ENCODE measurements around the gene BCL7B.
"Not testable (repeated sequence)": the region's sequence is repeated elsewhere in the genome, so short reads cannot be mapped to it uniquely, and the experiment has no call there.

Gene BCL7B

GRCh38 chr7:73504920-73505319 lies 52.6 kb downstream of the BCL7B start:
- Histone ChIP-seq H3K27ac (ENCODE audit: low read depth, low read length) (no peak overlapping the region), H3K4me3 (ENCODE audit: low read depth in 1 of 5, low read length in 5 of 5) (no peak overlapping the region), H3K4me1 (ENCODE audit: control insufficient read depth in 5 of 5, insufficient read depth in 5 of 5, low read length in 5 of 5) (no peaks in the 10 kb centered on the region), H3K27me3 (ENCODE audit: control insufficient read depth in 5 of 5, insufficient read depth in 4 of 5, low read length in 5 of 5) (no peaks in the 10 kb centered on the region), H3K9me3 (ENCODE audit: control insufficient read depth in 5 of 5, low read length in 5 of 5) (no peaks in the 10 kb centered on the region), H3K9ac (ENCODE audit: low read length in 5 of 5) (no peak overlapping the region), H3K36me3 (ENCODE audit: control insufficient read depth in 5 of 5, insufficient read depth in 5 of 5, low read length in 5 of 5) (peaks cover 28 to 90% (median 72%) of the 10 kb centered on the region in 5 donors)

GRCh38 chr7:73504017-73504416 lies 53.5 kb downstream of the BCL7B start:
- Histone ChIP-seq H3K36me3 (ENCODE audit: control insufficient read depth in 5 of 5, insufficient read depth in 5 of 5, low read length in 5 of 5) (peaks cover 30 to 90% (median 74%) of the 10 kb centered on the region in 5 donors), H3K4me3 (ENCODE audit: low read depth in 1 of 5, low read length in 5 of 5) (no peak overlapping the region), H3K27ac (ENCODE audit: low read depth, low read length) (no peak overlapping the region), H3K9me3 (ENCODE audit: control insufficient read depth in 5 of 5, low read length in 5 of 5) (no peaks in the 10 kb centered on the region), H3K4me1 (ENCODE audit: control insufficient read depth in 5 of 5, insufficient read depth in 5 of 5, low read length in 5 of 5) (peaks cover 0 to 7% (median 3%) of the 10 kb centered on the region in 5 donors), H3K9ac (ENCODE audit: low read length in 5 of 5) (no peak overlapping the region), H3K27me3 (ENCODE audit: control insufficient read depth in 5 of 5, insufficient read depth in 4 of 5, low read length in 5 of 5) (no peaks in the 10 kb centered on the region)

GRCh38 chr7:73503229-73503628 lies 54.3 kb downstream of the BCL7B start:
- peaks cover 35 to 90% (median 77%) of the 10 kb centered on the region in 5 donors for H3K36me3 ChIP-seq (ENCODE audit: control insufficient read depth in 5 of 5, insufficient read depth in 5 of 5, low read length in 5 of 5)
- H3K27ac ChIP-seq (ENCODE audit: low read depth, low read length) = no peak overlapping the region
- no peak overlapping the region for H3K9ac ChIP-seq (ENCODE audit: low read length in 5 of 5)
- H3K27me3 ChIP-seq (ENCODE audit: control insufficient read depth in 5 of 5, insufficient read depth in 4 of 5, low read length in 5 of 5) = no peaks in the 10 kb centered on the region
- no peaks in the 10 kb centered on the region for H3K9me3 ChIP-seq (ENCODE audit: control insufficient read depth in 5 of 5, low read length in 5 of 5)
- H3K4me3 ChIP-seq (ENCODE audit: low read depth in 1 of 5, low read length in 5 of 5) = no peak overlapping the region
- peaks cover 0 to 11% (median 3%) of the 10 kb centered on the region in 5 donors for H3K4me1 ChIP-seq (ENCODE audit: control insufficient read depth in 5 of 5, insufficient read depth in 5 of 5, low read length in 5 of 5)

GRCh38 chr7:73496626-73497025 lies 60.9 kb downstream of the BCL7B start:
- H3K27ac ChIP-seq (ENCODE audit: low read depth, low read length) = no peak overlapping the region
- H3K27me3 ChIP-seq (ENCODE audit: control insufficient read depth in 5 of 5, insufficient read depth in 4 of 5, low read length in 5 of 5) = no peaks in the 10 kb centered on the region
- H3K36me3 ChIP-seq (ENCODE audit: control insufficient read depth in 5 of 5, insufficient read depth in 5 of 5, low read length in 5 of 5) = peaks cover 37 to 93% (median 82%) of the 10 kb centered on the region in 5 donors
- peaks cover 0 to 11% (median 3%) of the 10 kb centered on the region in 5 donors for H3K4me1 ChIP-seq (ENCODE audit: control insufficient read depth in 5 of 5, insufficient read depth in 5 of 5, low read length in 5 of 5)
- H3K9me3 ChIP-seq (ENCODE audit: control insufficient read depth in 5 of 5, low read length in 5 of 5) = no peaks in the 10 kb centered on the region
- H3K9ac ChIP-seq (ENCODE audit: low read length in 5 of 5) = no peak overlapping the region
- no peak overlapping the region for H3K4me3 ChIP-seq (ENCODE audit: low read depth in 1 of 5, low read length in 5 of 5)

- not testable (repeated sequence) for H3K4me3 ChIP-seq (ENCODE audit: low read depth in 1 of 5, low read length in 5 of 5); H3K9ac ChIP-seq (ENCODE audit: low read length in 5 of 5); H3K27me3 ChIP-seq (ENCODE audit: control insufficient read depth in 5 of 5, insufficient read depth in 4 of 5, low read length in 5 of 5); H3K27ac ChIP-seq (ENCODE audit: low read depth, low read length); H3K9me3 ChIP-seq (ENCODE audit: control insufficient read depth in 5 of 5, low read length in 5 of 5)
- peaks cover 0 to 11% (median 3%) of the 10 kb centered on the region in 5 donors for H3K4me1 ChIP-seq (ENCODE audit: control insufficient read depth in 5 of 5, insufficient read depth in 5 of 5, low read length in 5 of 5)
- H3K36me3 ChIP-seq (ENCODE audit: control insufficient read depth in 5 of 5, insufficient read depth in 5 of 5, low read length in 5 of 5) = peaks cover 34 to 94% (median 84%) of the 10 kb centered on the region in 5 donors
Observed at GRCh38 chr7:73495507-73495906, 62.0 kb downstream of the BCL7B start.

GRCh38 chr7:73489976-73490375 lies 67.5 kb downstream of the BCL7B start:
- Histone ChIP-seq H3K9me3 (ENCODE audit: control insufficient read depth in 5 of 5, low read length in 5 of 5) (no peaks in the 10 kb centered on the region), H3K27me3 (ENCODE audit: control insufficient read depth in 5 of 5, insufficient read depth in 4 of 5, low read length in 5 of 5) (no peaks in the 10 kb centered on the region), H3K36me3 (ENCODE audit: control insufficient read depth in 5 of 5, insufficient read depth in 5 of 5, low read length in 5 of 5) (peaks cover 37 to 85% (median 70%) of the 10 kb centered on the region in 5 donors), H3K4me3 (ENCODE audit: low read depth in 1 of 5, low read length in 5 of 5) (no peak overlapping the region), H3K9ac (ENCODE audit: low read length in 5 of 5) (no peak overlapping the region), H3K27ac (ENCODE audit: low read depth, low read length) (no peak overlapping the region), H3K4me1 (ENCODE audit: control insufficient read depth in 5 of 5, insufficient read depth in 5 of 5, low read length in 5 of 5) (no peaks in the 10 kb centered on the region)

- Histone ChIP-seq H3K4me3 (ENCODE audit: low read depth in 1 of 5, low read length in 5 of 5) (no peak overlapping the region), H3K27ac (ENCODE audit: low read depth, low read length) (no peak overlapping the region), H3K9me3 (ENCODE audit: control insufficient read depth in 5 of 5, low read length in 5 of 5) (no peaks in the 10 kb centered on the region), H3K9ac (ENCODE audit: low read length in 5 of 5) (peak overlapping the region in 1 of 5 donors; percentile 35), H3K4me1 (ENCODE audit: control insufficient read depth in 5 of 5, insufficient read depth in 5 of 5, low read length in 5 of 5) (peaks cover 0 to 5% (median 2%) of the 10 kb centered on the region in 5 donors), H3K27me3 (ENCODE audit: control insufficient read depth in 5 of 5, insufficient read depth in 4 of 5, low read length in 5 of 5) (no peaks in the 10 kb centered on the region), H3K36me3 (ENCODE audit: control insufficient read depth in 5 of 5, insufficient read depth in 5 of 5, low read length in 5 of 5) (peaks cover 36 to 77% (median 60%) of the 10 kb centered on the region in 5 donors)
Observed at GRCh38 chr7:73487486-73487885, 70.0 kb downstream of the BCL7B start.

All from subcutaneous abdominal adipose tissue (tissue), 5 donors.